NK-92 (cell line): ENCODE measurements around the gene C6orf141.

ENCODE experiments used
- DNase-seq: peaks from one replicate; lab custom pipeline; 2025; ENCODE audit not compliant: unreplicated experiment; lab: John Stamatoyannopoulos, UW

Gene C6orf141

DNA sequence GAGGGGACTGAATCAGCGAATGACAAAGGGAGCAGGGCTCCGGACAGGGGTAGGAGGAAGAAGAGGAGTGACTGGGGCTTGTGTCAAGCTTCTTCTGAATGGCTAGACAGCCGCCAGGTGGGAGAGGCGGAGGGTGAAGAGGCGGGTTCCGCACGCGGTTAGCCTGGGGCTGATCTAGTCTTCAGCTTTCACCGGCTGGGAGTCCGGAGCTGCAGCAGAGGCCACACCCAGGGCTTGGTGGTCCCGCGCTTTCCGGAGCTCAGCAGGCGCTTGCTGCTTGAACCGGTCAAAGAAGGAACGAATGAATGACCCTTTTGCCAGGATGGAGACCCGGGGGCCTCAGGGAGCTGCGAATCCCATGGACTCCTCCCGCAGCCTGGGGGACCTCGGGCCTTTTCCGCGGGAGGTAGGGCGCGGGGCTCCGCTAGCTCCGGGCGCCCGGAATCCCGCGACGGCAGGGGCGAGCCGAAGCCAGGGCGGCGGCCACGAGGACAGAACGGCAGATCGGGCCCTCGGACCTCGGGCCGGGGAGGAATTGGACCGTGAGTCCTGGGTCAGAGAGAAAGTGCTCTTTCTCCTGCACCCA is at the start of gene C6orf141:
Gene C6orf141 (plus strand): TSS at position 177 of the 586 bp plus-strand sequence. CDS start 125 bp downstream, at position 302.
- DNase-seq, result no peak

DNA sequence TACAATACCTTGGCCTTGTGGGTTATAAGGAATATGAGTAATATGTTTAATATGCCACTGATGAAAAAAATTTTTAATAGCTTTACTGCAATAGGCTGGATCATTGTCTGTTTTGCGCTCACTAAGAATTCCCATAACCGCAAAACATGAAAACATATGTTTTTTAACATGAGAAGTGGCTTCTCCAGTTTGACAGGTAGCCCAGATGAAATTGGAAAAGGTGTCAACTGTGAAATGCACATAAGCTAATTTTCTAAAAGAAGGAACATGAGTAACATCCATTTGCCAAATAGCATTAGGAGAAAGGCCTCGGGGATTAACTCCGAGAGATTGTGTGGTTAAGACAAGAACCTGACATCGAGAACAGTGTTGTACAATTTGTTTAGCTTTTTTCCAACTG is 45.8 kb upstream of the C6orf141 start:
- DNase-seq, result no peak

GRCh38 chr6:49506569-49507111 is 43.8 kb upstream of the C6orf141 start:
- DNase-seq, result no peak

DNA sequence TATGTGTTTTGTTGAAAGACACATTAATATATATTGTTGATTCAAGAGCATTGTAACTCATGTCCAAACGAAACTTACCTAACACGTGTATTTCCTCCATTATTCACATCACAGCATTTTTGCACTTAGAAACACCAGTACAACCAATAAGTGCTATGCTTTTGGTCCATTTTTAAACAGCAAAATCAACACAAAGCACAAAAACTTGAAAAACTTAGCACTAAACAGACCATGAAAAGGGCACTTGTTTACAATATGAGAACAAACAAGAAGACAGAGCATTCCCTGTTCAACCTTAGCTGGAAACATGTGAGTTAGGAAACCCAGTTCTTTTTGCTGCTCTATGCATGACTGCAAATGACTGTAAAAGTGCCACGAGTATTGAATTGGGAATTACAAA is 41.1 kb upstream of the C6orf141 start:
- DNase-seq, result no peak

GRCh38 chr6:49513153-49513989 is 37.1 kb upstream of the C6orf141 start:
- DNase-seq, result no peak

- DNase-seq, result no peak
These were observed 35.6 kb upstream of the C6orf141 start for GRCh38 chr6:49514571-49515484.

- no peak for DNase-seq
These were observed 34.9 kb upstream of the C6orf141 start for GRCh38 chr6:49515485-49516146.

DNA sequence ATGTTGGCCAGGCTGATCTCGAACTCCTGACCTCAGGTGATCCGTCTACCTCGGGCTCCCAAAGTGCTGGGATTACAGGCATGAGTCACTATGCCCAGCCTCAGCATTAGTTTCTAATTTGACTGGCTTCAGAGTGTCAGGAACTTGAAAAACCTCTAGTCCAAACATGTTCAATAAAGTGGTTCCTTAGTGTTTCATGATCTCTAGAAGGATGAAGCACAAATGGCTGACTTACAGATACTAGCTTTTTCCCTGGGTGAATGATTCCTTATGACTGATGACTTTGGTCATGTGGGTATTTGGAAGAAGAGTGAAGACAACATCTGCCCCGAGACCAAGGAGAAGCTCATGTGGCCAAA is 34.3 kb upstream of the C6orf141 start:
- DNase-seq, result no peak

DNA sequence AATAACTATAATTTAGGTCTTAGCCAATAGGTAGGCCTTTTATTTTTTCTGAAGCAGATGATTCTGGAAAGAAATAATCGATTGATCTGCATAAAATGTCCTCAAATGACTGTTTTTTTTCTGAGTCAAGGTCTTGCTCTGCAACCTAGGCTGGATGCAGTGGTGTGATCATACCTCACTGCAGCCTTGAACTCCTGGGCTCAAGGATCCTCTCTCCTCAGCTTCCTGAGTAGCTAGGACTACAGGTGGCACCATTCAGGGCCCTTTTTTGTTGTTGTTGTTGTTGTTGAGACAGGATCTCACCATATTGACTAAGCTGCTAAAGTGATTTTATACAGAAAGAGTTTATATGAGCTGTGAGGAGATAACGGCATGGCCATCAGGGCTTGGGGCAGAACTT is 32.5 kb upstream of the C6orf141 start:
- no peak for DNase-seq

GRCh38 chr6:49519660-49520059 is 30.8 kb upstream of the C6orf141 start:
- DNase-seq, result no peak

DNA sequence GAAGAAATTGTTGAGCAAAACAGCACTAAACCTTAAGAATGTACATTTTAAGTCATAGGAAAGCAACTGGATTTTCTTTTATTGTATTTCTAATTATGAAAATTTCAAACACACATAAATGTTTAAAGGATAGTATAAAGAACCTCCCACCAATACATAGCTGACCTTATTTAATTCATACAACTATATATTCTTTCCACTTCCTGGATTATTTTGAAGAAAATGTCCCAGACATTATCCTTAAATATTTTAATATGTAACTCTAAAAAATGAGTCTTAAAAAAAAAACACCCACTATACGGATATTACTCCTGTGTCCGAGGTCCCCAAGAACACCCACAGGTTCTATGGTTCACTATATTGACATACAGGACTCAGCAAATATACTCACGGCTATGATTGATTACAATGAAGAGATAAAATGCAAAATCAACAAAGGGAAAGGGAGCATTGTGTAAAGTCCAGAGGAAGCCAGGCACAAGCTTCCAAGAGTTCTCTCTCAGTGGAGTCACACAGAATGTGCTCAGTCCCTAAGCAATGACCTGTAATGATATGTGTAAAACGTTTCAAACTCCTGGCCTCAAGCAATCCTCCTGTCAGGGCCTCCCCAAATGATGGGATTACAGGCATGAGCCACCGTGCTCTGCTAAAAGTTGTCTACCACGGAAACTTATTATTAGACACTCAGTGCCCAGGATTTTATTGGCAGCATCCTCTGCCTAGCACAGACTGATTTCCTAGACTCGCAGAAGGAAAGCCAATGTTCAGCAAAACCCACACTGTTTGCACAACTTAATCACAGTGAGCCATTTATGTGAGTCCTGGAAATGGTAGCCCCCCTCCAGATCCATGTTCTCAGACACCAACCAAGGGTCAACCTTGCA is 27.5 kb upstream of the C6orf141 start:
- no peak for DNase-seq

DNA sequence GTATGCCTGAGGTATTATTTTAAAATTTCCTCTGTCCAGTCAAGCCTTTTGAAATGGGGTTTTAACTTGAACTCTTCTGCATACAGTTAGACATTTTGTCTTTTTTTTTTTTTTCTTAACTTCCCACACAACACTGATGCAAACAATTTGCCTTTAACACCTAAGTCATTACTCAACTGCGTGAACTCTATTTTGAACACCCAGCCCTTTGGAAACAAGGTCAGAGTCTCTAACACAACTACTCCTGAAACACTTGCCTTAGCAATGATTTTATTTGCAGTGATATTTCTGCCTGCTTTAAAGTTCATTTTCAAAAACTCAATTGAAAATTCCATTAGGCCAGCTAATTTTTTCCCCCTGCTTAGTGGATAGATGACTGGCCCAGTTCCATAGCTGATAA is 26.6 kb upstream of the C6orf141 start:
- DNase-seq, result no peak

DNA sequence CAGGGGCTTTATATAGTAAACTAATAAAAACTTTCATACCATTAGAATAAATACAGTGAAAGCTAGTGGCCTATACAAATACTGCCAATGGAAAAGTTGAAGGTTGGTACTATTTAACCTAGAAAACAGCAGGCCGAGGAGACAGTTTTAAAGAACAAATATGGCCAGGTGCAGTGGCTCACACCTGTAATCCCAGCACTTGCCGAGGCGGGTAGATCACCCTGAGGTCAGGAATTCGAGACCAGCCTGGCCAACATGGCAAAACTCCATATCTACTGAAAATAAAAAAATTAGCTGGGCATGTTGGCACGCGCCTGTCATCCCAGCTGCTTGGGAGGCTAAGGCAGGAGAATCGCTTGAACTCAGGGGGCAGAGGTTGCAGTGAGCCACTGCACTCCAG is 25.9 kb upstream of the C6orf141 start:
- no peak for DNase-seq

DNA sequence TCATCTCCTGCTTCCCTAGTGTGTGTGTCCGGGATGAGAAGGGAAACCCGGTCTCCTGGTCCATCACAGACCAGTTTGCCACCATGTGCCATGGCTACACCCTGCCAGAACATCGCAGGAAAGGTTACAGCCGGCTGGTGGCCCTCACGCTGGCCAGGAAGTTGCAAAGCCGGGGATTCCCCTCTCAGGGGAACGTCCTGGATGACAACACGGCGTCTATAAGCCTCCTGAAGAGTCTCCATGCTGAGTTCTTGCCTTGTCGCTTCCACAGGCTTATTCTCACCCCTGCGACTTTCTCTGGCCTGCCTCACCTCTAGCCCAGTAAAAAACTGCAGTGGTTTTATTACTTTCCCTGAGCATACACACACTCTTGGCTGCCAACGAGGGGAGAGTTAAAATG is 23.9 kb upstream of the C6orf141 start:
- no peak for DNase-seq

DNA sequence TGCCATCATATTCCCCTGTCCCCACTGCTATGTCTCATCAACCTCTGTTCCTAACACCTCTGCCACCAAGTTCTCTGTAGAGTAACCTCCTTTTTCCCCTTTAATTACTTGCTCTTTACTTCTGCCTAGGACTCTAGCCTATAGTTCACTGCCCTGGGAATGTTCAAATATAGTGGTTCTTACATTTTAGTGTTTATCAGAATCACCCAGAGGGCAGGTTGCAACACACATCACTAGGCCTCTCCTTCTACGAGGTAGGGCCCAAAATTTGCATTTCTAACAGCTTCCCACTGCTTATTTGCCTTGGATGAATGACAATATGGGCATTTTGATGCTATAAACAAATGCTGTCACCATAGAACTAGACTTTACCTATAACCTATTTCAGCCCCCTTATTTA is 23.1 kb upstream of the C6orf141 start:
- no peak for DNase-seq

DNA sequence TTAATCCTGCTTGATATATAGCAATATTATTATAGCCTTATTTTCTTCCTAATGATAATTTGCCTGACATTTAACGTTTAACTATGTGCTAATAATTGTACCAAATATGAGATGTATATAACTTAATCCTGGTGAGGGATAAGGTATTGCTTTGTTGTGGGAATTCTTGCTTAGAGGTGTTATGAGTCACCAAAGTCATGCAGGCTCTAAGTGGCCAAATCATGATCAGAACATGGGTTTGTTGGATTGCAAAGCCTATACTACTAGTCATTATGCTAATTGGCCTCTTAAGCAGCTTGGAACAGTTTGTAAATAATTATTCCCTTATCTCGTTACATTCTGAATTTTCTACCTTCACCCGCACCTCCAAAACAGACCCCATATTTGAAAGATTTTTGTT is 21.9 kb upstream of the C6orf141 start:
- DNase-seq, result no peak

DNA sequence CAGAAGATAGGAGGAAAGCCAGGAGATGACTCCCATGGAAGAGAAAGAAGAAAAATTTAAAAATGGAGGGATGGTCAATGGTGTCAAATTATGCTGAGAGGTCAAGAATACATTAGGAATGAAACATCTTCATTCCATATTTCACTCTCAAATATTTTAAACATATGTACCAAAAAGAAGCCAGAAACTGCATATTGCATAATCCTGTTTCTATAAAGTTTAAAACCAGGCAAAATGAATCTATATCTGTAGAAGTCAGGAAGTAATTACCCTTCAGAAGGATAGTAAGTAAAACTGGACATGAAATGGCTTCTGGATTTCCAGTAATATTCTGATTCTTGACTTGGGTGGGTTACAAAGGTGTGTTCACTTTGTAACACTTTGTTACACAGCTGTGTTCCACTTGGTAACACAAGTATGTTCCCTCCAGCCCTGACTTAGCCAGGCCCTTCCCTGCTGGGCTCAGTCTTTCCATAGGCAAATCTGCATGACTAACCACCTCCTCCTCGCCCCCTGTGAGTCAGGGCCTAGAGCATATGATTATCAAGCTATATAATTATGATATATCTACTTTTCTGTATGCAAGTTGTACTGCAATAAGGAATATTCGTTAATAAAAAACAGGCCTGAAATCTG is 20.2 kb upstream of the C6orf141 start:
- DNase-seq, result no peak

- no peak for DNase-seq
These were observed 18.5 kb upstream of the C6orf141 start for GRCh38 chr6:49531774-49532569.

GRCh38 chr6:49535795-49536194 is 14.7 kb upstream of the C6orf141 start:
- DNase-seq, result no peak
